Esophagus muscularis mucosa (tissue), 4 donors: ENCODE data around the gene CA12. TPM values are rescaled to one million over a fixed set of nuclear protein-coding genes. Genes with fewer than 3 reads are reported as not detected.

ENCODE experiments used
- DNase-seq: peaks from one replicate; pipeline ENCODE4 v3.0.0-alpha.2; 2017; ENCODE audit errors: extremely low spot score
- H3K27ac ChIP-seq, 4 donors: fragments of 200-600 bp; sonication (generic); replicated peaks in 1 of 4; 1 replicate in 3 of 4; 2 replicates in 1 of 4; pipeline ENCODE4 v1.5.1; 2016 to 2019; ENCODE audit warnings: mild to moderate bottlenecking in 1 of 4
- H3K27me3 ChIP-seq, 4 donors: fragments of 200-600 bp; sonication (generic); one replicate each; pipeline versions ENCODE4 v1.5.1 to v1.6.0; 2016 to 2019
- H3K36me3 ChIP-seq, 4 donors: fragments of 200-600 bp; sonication (generic); one replicate each; pipeline ENCODE4 v1.5.1; 2016 to 2019
- H3K4me1 ChIP-seq, 4 donors: fragments of 200-600 bp; sonication (generic); one replicate each; pipeline ENCODE4 v1.5.1; 2016 to 2019
- H3K4me3 ChIP-seq, 4 donors: fragments of 200-600 bp; sonication (generic); 1 replicate in 2 of 4; 2 replicates in 2 of 4; pipeline ENCODE4 v1.5.1; 2016 to 2019; ENCODE audit warnings: mild to moderate bottlenecking in 4 of 4, moderate library complexity in 1 of 4
- H3K9me3 ChIP-seq, 4 donors: fragments of 200-600 bp; sonication (generic); 1 replicate in 3 of 4; 2 replicates in 1 of 4; pipeline ENCODE4 v1.5.1; 2016 to 2019
- CTCF ChIP-seq, 3 experiments: fragments of 200-600 bp in 2 of 3; fragments of 450-650 bp in 1 of 3; sonication (generic) in 2 of 3; IDR thresholded peaks; one replicate each; pipeline ENCODE4 v1.5.1; 2017 to 2019; ENCODE audit warnings: antibody characterized with exemption in 3 of 3, mild to moderate bottlenecking in 2 of 3, moderate library complexity in 1 of 3
- EP300 ChIP-seq: sonication (generic); formaldehyde crosslinking; IDR thresholded peaks from one replicate; pipeline ENCODE4 v1.6.1; 2017; ENCODE audit warnings: antibody characterized with exemption
- POLR2A ChIP-seq: fragments of 450-650 bp; IDR thresholded peaks from one replicate; pipeline ENCODE4 v1.6.1; 2017; ENCODE audit warnings: antibody characterized with exemption, moderate library complexity, mild to moderate bottlenecking, low read depth
- POLR2AphosphoS5 ChIP-seq, 2 donors: sonication (generic); formaldehyde crosslinking; IDR thresholded peaks; one replicate each; pipeline ENCODE4 v1.6.1; 2017; ENCODE audit warnings: antibody characterized with exemption in 2 of 2
- WGBS: methylation state at CpG from one replicate; pipeline ENCODE4 v1.1.5; 2018; 5-methylcytosine and 5-hydroxymethylcytosine counted together
- intact Hi-C: fragments of 100-400 bp; cut with DNase I; formaldehyde crosslinking; loops from one replicate; pipeline ENCODE4 v1.15.1; 2023
- total RNA-seq, 4 donors: library from RNA; depleted of rRNA; stranded (reverse); fragments of >200 nt; gene quantifications; one replicate each; pipeline versions ENCODE4 v1.1.0 to v1.2.1, GENCODE V29; 2016

CA12 gene
- total RNA-seq, 4 donors from 2014 or later, result 2.3 to 14.5 (median 6.0) TPM

- H3K4me3 ChIP-seq, result no peak overlapping the region
- H3K4me1 ChIP-seq, result no peaks in the 10 kb centered on the region
- no peak for TF ChIP-seq EP300
- TF ChIP-seq CTCF (IDR thresholded peaks at IDR 0.05), result no peak
- no peak for TF ChIP-seq POLR2A
- no peak for TF ChIP-seq POLR2AphosphoS5 (IDR thresholded peaks at IDR 0.05)
- no peaks in the 10 kb centered on the region for H3K27me3 ChIP-seq
- intact Hi-C loops, result loop anchor here (10.0 kb wide), 2 partner anchors 244 to 624 kb away; no protein-coding TSS in a partner anchor
- H3K36me3 ChIP-seq, result no peaks in the 10 kb centered on the region
- DNase-seq, result no peak
- no peaks in the 10 kb centered on the region for H3K9me3 ChIP-seq
- no peak overlapping the region for H3K27ac ChIP-seq
- WGBS, result 95% methylated on average over 5 of the region's 5 CpGs
These were observed 27.5 kb upstream of the CA12 start for GRCh38 chr15:63409179-63409578.

- intact Hi-C loops, result loop anchor here (10.0 kb wide), 2 partner anchors 244 to 624 kb away; no protein-coding TSS in a partner anchor
- WGBS, result 61% methylated on average over 2 of the region's 2 CpGs
These were observed 26.9 kb upstream of the CA12 start for GRCh38 chr15:63408524-63408923.

GRCh38 chr15:63407612-63408011 lies 26.0 kb upstream of the CA12 start:
- no peaks in the 10 kb centered on the region for H3K9me3 ChIP-seq
- H3K27me3 ChIP-seq, result no peaks in the 10 kb centered on the region
- H3K36me3 ChIP-seq, result no peaks in the 10 kb centered on the region
- H3K4me1 ChIP-seq, result peaks cover 0 to 5% (median 2%) of the 10 kb centered on the region in 4 donors
- intact Hi-C loops, result loop anchor here (10.0 kb wide), 2 partner anchors 243 to 623 kb away; no protein-coding TSS in a partner anchor
- WGBS, result 72% methylated on average over 5 of the region's 5 CpGs
- DNase-seq, result no peak
- TF ChIP-seq POLR2A (no peak), POLR2AphosphoS5 (IDR thresholded peaks at IDR 0.05) (no peak), EP300 (no peak), CTCF (IDR thresholded peaks at IDR 0.05) (no peak)
- H3K4me3 ChIP-seq, result no peak overlapping the region
- H3K27ac ChIP-seq, result no peak overlapping the region

More at GRCh38 chr15:63408524-63408923, 26.9 kb upstream of the CA12 start:
- Histone ChIP-seq H3K27me3 (no peaks in the 10 kb centered on the region), H3K4me1 (no peaks in the 10 kb centered on the region), H3K27ac (no peak overlapping the region), H3K4me3 (no peak overlapping the region), H3K9me3 (no peaks in the 10 kb centered on the region), H3K36me3 (no peaks in the 10 kb centered on the region)
- no peak for DNase-seq
- TF ChIP-seq EP300 (no peak), POLR2A (no peak), POLR2AphosphoS5 (IDR thresholded peaks at IDR 0.05) (no peak)

GRCh38 chr15:63405683-63406390 lies 24.2 kb upstream of the CA12 start:
- 88% methylated on average over 9 of the region's 9 CpGs for WGBS
- intact Hi-C loops, result loop anchor here (10.0 kb wide), 2 partner anchors 241 to 621 kb away; no protein-coding TSS in a partner anchor
- H3K4me1 ChIP-seq, result peaks cover 0 to 8% (median 5%) of the 10 kb centered on the region in 4 donors
- H3K36me3 ChIP-seq, result no peaks in the 10 kb centered on the region
- no peak overlapping the region for H3K27ac ChIP-seq
- H3K27me3 ChIP-seq, result no peaks in the 10 kb centered on the region
- no peak overlapping the region for H3K4me3 ChIP-seq
- DNase-seq, result no peak
- no peak for TF ChIP-seq POLR2AphosphoS5 (IDR thresholded peaks at IDR 0.05)
- no peak for TF ChIP-seq EP300
- no peak for TF ChIP-seq CTCF (IDR thresholded peaks at IDR 0.05)
- TF ChIP-seq POLR2A, result no peak
- H3K9me3 ChIP-seq, result no peaks in the 10 kb centered on the region

GRCh38 chr15:63405159-63405558 lies 23.5 kb upstream of the CA12 start:
- Histone ChIP-seq H3K9me3 (no peaks in the 10 kb centered on the region), H3K27ac (no peak overlapping the region), H3K27me3 (no peaks in the 10 kb centered on the region), H3K36me3 (no peaks in the 10 kb centered on the region), H3K4me1 (peaks cover 0 to 8% (median 5%) of the 10 kb centered on the region in 4 donors), H3K4me3 (no peak overlapping the region)
- no peak for DNase-seq
- WGBS, result 96% methylated on average over 5 of the region's 5 CpGs
- TF ChIP-seq POLR2A, result no peak
- intact Hi-C loops, result loop anchor here (10.0 kb wide), 2 partner anchors 240 to 620 kb away; no protein-coding TSS in a partner anchor
